Activated CD8-positive, alpha-beta T cell treated with anti-CD3 and anti-CD28 coated beads, Interleukin-2, amount 10 ng/mL, durations not matched to agents 7 days and 5 days (primary cell): Measurements from ENCODE around the gene CCDC17. TPM values are rescaled to one million over a fixed set of nuclear protein-coding genes. Genes with fewer than 3 reads are reported as not detected.
A peak's percentile ranks its signal among the peaks of the same experiment; 100 is the strongest.

Experiments used
- ATAC-seq: fragments of 150-1000 bp; cut with Tn5 transposase; one replicate; pipeline ENCODE4 v1.10.0; 2021; ENCODE audit warnings: moderate library complexity
- CTCF ChIA-PET: fragments of 350-600 bp; sonication (Branson Sonifier 250); formaldehyde crosslinking; loops from one replicate; lab custom pipeline; 2021; ENCODE audit warnings: antibody characterized with exemption; lab: Charles Lee
- POLR2A ChIA-PET: fragments of 350-600 bp; sonication (Branson Sonifier 250); formaldehyde crosslinking; loops from one replicate; lab custom pipeline; 2021; ENCODE audit warnings: antibody characterized with exemption; lab: Charles Lee
- DNase-seq: peaks from one replicate; pipeline ENCODE4 v3.0.0-alpha.2; 2020
- H3K27ac Mint-ChIP-seq: one replicate; pipeline ENCODE4 v1.8.0; 2021; ENCODE audit warnings: mild to moderate bottlenecking, mixed read lengths
- H3K27me3 Mint-ChIP-seq: one replicate; pipeline ENCODE4 v1.8.0; 2021; ENCODE audit warnings: low read depth, mixed read lengths
- H3K36me3 Mint-ChIP-seq: one replicate; pipeline ENCODE4 v1.8.0; 2021; ENCODE audit warnings: low read depth, mixed read lengths
- H3K4me1 Mint-ChIP-seq: one replicate; pipeline ENCODE4 v1.8.0; 2021; ENCODE audit warnings: low read depth, mixed read lengths
- H3K4me3 Mint-ChIP-seq: one replicate; pipeline ENCODE4 v1.8.0; 2021; ENCODE audit warnings: mild to moderate bottlenecking, mixed read lengths
- H3K9me3 Mint-ChIP-seq: one replicate; pipeline ENCODE4 v1.8.0; 2022; ENCODE audit warnings: mixed read lengths; ENCODE audit not compliant: insufficient read depth
- total RNA-seq, 2 experiments: library from RNA; stranded (reverse); gene quantifications; one replicate each; pipeline ENCODE4 v1.2.3, GENCODE V29; 2021

The CCDC17 gene
- total RNA-seq, 2 experiments from 2014 or later: 2.5 to 2.6 TPM

DNA sequence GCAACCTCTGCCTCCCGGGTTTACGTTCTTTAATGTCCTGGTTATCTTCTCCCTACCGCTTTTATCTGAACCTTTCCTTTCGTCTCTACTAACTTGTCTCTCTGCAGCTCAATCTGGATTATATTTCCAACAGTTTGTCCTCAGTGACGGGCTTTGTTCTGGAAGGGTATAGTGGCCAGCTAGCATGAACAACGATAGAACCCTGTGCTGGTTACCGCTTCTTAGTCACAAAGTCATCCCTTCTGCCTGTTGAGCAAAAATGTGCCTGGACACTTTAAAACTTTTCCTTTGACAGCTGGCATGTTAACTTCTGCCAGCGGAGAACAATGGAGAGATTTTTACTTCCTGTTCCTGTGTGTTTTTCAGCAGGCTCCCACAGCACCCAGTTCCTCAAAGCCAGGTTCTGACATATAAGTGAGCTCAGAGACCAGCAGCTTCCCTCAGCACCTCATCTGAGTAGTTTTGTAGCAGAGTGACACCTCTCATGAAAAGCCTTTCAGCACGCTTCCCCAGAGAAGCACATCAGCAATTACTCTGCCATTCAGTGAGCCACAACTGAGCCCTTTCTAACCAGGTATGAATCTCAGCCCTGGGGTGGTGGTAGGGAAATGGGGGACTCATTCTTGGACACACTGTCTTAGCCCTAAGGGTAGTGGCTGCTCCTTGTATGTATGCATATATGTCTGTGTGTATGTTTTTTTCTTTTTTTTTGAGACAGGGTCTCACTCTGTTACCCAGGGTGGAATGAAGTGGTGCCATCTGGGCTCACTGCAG is 23.6 kb upstream of the CCDC17 start:
- Mint-ChIP-seq H3K4me1 (no peaks in the 10 kb centered on the region), H3K36me3 (peaks cover 41% of the 10 kb centered on the region), H3K27ac (no peak overlapping the region), H3K9me3 (no peaks in the 10 kb centered on the region), H3K27me3 (no peaks in the 10 kb centered on the region), H3K4me3 (no peak overlapping the region)
- DNase-seq (no peak), ATAC-seq (no peak)
- ChIA-PET CTCF (no interaction called here), POLR2A (no interaction called here)

DNA sequence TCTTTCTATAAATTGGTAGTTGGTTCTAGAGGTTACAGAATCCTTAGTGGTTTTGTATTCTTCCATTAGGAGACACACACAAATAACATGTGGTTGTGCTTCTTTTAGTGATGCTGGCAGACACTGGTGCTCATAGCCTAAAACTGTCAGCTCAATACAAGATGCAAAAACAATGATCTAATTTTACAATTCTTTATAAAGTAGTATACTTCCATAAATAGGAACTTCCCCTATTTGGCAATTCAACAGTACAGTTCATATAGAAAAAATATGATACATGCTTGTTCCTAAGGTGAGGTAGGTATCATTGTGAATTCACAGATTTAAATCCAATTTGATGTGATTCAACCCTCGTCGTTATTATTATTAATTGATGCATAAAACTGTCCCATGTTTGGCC is 20.8 kb upstream of the CCDC17 start:
- Mint-ChIP-seq H3K9me3 (no peaks in the 10 kb centered on the region), H3K27me3 (no peaks in the 10 kb centered on the region), H3K4me3 (no peak overlapping the region), H3K27ac (no peak overlapping the region), H3K36me3 (peaks cover 42% of the 10 kb centered on the region), H3K4me1 (no peaks in the 10 kb centered on the region)
- POLR2A ChIA-PET: no interaction called here
- ATAC-seq: no peak
- CTCF ChIA-PET: interaction anchor here (1.2 kb wide), 1 partner anchor 28 kb away, joined by 3 read pairs; no protein-coding TSS in a partner anchor
- no peak for DNase-seq

DNA sequence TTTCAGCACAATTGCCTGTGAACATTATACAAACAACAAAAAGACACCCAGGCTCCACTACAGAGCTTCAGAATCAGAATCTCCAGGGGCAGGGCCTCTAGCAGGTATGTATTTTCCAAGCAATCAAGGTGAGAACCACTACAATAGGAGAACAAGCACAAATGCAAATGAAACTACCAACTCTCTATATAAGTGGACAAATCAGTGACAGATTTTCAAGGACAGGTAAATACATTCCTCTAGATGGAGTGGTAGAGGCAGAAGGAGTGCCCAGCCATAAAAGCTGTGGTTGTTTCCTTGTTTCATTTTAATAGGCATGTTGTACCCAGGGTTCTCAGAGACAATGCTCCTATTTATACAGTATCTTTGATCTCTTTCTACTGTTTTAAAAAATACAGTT is 20.1 kb upstream of the CCDC17 start:
- no peaks in the 10 kb centered on the region for H3K4me1 Mint-ChIP-seq
- no peak overlapping the region for H3K4me3 Mint-ChIP-seq
- no peaks in the 10 kb centered on the region for H3K9me3 Mint-ChIP-seq
- POLR2A ChIA-PET: no interaction called here
- DNase-seq (no peak), ATAC-seq (no peak)
- CTCF ChIA-PET: interaction anchor here (1.2 kb wide), 1 partner anchor 42 kb away, joined by 3 read pairs; the partner anchor contains the start of gene GPBP1L1
- H3K36me3 Mint-ChIP-seq: peaks cover 42% of the 10 kb centered on the region
- no peaks in the 10 kb centered on the region for H3K27me3 Mint-ChIP-seq
- H3K27ac Mint-ChIP-seq: no peak overlapping the region

DNA sequence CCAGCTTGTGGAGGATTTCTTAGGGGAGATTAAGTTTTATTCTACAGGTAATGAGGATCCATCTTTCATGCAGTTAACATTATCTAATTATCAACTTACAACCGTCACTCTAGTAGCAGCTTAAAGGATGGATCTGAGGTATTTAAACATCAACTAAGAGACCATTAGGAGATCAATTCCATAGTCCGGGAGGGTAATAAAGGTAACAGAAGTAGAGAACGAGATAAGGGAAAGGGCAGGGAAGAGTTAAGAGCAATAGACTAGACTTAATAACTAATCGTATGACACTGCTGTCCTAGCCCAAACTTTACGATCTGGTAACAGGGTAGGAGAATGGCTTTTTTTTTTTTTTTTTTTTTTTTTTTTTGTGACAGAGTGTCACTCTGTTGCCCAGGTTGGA is 19.5 kb upstream of the CCDC17 start:
- POLR2A ChIA-PET: no interaction called here
- Mint-ChIP-seq H3K27me3 (no peaks in the 10 kb centered on the region), H3K36me3 (peaks cover 40% of the 10 kb centered on the region), H3K4me3 (no peak overlapping the region), H3K27ac (no peak overlapping the region), H3K4me1 (no peaks in the 10 kb centered on the region), H3K9me3 (no peaks in the 10 kb centered on the region)
- CTCF ChIA-PET: interaction anchor here (1.2 kb wide), 1 partner anchor 43 kb away, joined by 3 read pairs; the partner anchor contains the start of gene GPBP1L1
- ATAC-seq (no peak), DNase-seq (no peak)

DNA sequence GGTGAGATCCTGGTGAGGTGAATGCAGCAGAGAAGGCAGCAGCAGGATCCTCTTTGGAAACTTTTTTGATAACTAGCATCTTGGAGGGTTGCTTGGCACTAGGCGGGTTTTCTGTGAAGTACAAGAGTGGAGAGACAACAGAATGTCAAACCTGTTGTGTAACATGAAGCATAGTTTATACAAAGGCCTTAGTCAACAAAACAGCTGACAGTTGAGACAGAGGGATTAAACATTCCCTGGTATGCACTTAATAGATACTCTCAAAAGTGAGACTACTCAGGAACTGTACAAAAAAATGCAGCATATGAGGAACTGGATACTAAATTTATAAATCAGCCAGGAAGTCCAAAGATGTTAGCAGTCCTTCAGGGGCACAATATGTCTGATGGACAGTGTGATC is 16.4 kb upstream of the CCDC17 start:
- CTCF ChIA-PET: no interaction called here
- Mint-ChIP-seq H3K27ac (no peak overlapping the region), H3K36me3 (peaks cover 26% of the 10 kb centered on the region), H3K27me3 (no peaks in the 10 kb centered on the region), H3K4me3 (no peak overlapping the region), H3K9me3 (no peaks in the 10 kb centered on the region), H3K4me1 (no peaks in the 10 kb centered on the region)
- POLR2A ChIA-PET: interaction anchor here (0.5 to 1.1 kb wide), 2 partner anchors 8 to 116 kb away, joined by 3 read pairs; no protein-coding TSS in a partner anchor
- ATAC-seq (no peak), DNase-seq (no peak)

DNA sequence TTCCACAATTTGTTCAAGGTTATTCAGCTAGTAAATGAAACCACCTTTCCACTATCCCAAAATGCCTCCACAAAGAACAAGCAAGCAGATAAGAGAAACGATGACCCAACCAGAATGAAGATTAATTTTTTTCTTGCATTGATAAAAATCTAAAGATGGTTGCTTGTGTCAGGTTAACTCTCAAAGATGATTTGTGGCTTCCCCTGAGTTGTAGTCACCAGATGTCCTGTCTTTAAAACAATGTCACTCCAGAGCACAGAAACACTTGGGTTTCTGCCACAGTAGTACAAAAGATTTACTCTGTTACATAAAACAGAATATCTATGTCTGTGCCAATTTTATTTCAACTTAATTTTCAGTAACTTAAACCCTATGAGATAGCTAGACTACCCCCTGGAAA is 11.4 kb upstream of the CCDC17 start:
- DNase-seq (no peak), ATAC-seq (no peak)
- ChIA-PET POLR2A (no interaction called here), CTCF (interaction anchor here (1.0 kb wide), 1 partner anchor 46 kb away, joined by 3 read pairs; no protein-coding TSS in a partner anchor)
- Mint-ChIP-seq H3K9me3 (no peaks in the 10 kb centered on the region), H3K4me3 (no peak overlapping the region), H3K36me3 (peaks cover 32% of the 10 kb centered on the region), H3K27me3 (no peaks in the 10 kb centered on the region), H3K27ac (no peak overlapping the region), H3K4me1 (no peaks in the 10 kb centered on the region)

DNA sequence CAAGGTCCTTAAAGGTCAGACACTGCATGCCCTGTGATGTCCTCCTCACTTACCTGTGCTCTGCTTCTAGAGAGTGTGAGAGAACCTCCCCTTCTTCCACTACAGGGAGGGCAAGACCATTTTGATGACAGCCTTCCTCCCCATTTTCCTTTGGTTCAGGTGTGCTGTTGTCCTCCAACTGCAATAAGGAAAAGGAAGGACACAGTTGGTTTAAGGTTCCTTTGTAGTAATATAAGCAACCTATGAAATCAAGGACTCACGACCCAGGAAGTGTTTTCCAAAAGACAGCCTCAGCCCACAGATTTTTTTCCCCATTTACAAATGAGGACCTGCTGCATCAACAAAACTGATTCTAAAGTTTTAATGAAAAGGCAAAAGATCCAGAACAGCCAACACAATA is 6.6 kb upstream of the CCDC17 start:
- Mint-ChIP-seq H3K36me3 (peaks cover 56% of the 10 kb centered on the region), H3K4me3 (no peak overlapping the region), H3K27ac (no peak overlapping the region), H3K9me3 (no peaks in the 10 kb centered on the region), H3K27me3 (no peaks in the 10 kb centered on the region), H3K4me1 (no peaks in the 10 kb centered on the region)
- DNase-seq (no peak), ATAC-seq (no peak)
- ChIA-PET POLR2A (no interaction called here), CTCF (no interaction called here)

DNA sequence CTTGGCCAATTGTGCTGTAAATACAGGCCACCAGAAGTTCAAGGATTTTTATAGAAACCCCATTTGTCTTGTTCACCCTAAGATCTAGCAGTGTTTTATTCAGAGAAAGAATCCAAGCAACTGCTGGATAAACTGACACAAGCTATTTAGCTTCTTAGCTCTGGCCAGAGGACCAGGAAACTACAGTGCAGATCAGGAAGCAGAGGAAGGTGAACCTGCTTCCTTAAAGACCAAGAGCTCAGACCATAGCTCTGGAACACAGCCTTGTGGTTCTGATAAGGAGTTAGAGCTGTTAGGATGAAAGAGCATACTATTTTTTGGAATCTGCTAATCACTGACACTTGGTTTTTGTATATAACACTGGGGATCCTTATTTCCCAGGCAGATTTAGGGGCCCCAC is 5.2 kb upstream of the CCDC17 start:
- Mint-ChIP-seq H3K4me1 (no peaks in the 10 kb centered on the region), H3K36me3 (peaks cover 57% of the 10 kb centered on the region), H3K9me3 (no peaks in the 10 kb centered on the region), H3K27me3 (no peaks in the 10 kb centered on the region), H3K27ac (no peak overlapping the region), H3K4me3 (no peak overlapping the region)
- ChIA-PET CTCF (interaction anchor here (0.6 to 1.6 kb wide), 2 partner anchors 9 to 187 kb away, joined by 3 to 4 read pairs; no protein-coding TSS in a partner anchor), POLR2A (interaction anchor here (0.6 to 1.1 kb wide), 2 partner anchors 39 to 57 kb away, joined by 3 read pairs; partner anchors contain the start of gene GPBP1L1)
- ATAC-seq (no peak), DNase-seq (no peak)

DNA sequence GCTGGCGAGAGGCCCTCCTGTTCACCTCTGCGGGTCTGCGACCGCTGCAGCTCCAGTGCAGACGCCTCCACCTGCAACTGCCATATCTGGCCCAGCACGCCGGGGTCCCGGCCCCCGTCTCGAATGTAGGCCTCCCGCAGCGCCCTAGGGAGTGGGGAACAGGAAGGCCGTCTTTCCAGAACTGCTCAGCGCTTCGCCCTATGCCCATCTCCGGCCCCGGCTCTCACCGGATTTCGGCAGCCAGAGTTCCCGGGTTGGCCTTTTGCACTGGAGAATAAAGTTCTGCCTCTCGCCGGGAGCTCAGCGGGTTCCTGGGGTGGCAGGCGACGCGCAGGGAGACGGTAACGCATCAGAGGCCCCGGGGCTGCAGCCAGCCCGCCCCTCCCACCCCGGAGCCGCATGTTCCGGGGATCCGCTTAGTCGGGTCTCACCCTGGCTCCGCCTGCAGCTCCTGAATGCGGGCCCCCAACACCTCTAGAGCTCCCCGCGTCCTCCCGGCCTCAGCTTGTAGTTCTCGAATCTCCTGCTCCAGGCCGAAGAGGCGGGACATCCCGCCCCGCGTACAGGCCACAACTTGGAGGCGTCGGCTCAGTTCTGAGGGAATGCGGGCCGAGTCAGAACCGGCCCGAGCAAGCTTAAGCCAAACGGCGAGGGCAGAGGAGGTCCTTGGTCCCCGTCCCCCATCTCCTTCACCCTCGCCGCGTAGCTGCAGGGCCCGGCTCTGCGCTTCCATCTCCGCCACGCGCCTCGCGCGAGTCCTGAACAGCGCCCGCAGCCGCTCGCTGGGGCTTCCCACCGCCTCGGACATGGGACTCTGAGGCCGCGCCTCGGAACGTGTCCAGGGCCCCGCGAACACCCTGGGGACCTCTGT is 1.1 kb downstream of the CCDC17 start:
- no peak for ATAC-seq
- Mint-ChIP-seq H3K4me3 (no peak overlapping the region), H3K27me3 (no peaks in the 10 kb centered on the region), H3K27ac (no peak overlapping the region), H3K36me3 (peaks cover 29% of the 10 kb centered on the region), H3K9me3 (no peaks in the 10 kb centered on the region), H3K4me1 (no peaks in the 10 kb centered on the region)
- ChIA-PET CTCF (no interaction called here), POLR2A (no interaction called here)
- no peak for DNase-seq

DNA sequence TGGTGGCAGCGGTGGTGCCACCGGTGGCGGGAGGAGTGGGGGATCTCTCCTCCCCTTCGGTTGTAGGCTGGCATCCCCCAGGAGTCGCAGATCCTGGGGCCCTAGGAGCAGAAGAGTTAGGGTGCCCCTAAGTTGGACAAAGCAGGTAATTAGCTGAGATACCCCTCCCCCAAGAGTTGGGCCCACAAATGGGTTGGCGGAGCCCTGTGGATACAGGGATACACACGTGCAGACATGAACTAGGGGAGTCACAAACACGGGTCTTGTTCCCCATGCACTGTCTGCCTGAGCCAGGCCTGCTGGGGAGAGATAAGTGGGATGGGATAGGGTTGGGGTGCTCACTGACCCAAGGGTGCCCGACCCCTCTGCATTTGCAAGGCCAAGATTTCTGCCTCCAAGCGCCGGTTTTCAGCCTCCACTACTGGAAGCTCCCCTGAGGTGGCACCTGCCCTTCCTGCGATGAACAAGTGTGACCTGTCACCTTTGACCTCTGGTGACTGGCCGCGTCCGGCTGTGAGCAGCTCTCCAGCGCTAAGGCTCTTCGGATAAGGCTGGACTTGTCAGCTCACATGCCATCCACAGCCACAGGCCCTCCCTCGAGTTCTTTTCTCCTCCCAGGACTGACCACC is 1.8 kb downstream of the CCDC17 start:
- ChIA-PET CTCF (no interaction called here), POLR2A (no interaction called here)
- Mint-ChIP-seq H3K36me3 (peaks cover 33% of the 10 kb centered on the region), H3K27me3 (no peaks in the 10 kb centered on the region), H3K9me3 (no peaks in the 10 kb centered on the region), H3K4me1 (no peaks in the 10 kb centered on the region), H3K4me3 (no peak overlapping the region), H3K27ac (no peak overlapping the region)
- DNase-seq (no peak), ATAC-seq (peak; percentile 10)

DNA sequence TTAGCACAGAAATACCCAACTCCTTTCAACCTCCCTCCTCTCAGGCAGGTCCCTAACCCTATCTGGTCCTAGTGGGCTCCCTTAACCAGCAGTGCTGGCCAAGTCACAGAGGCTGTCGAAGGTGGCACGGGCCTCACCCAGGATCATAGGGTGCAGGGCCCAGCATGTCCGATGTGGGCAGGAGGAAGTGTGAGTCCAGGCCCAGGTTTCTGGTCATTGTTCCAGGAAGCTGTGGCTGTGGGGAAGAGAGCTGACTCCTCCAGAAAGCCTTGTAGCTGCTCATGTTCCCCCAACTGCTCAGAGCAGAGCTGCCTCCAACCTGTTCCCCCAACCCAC is 2.4 kb downstream of the CCDC17 start:
- no peaks in the 10 kb centered on the region for H3K4me1 Mint-ChIP-seq
- ATAC-seq (peak; percentile 26), DNase-seq (no peak)
- ChIA-PET CTCF (interaction anchor here (0.9 kb wide), 1 partner anchor 262 kb away, joined by 3 read pairs; no protein-coding TSS in a partner anchor), POLR2A (no interaction called here)
- H3K36me3 Mint-ChIP-seq: peaks cover 34% of the 10 kb centered on the region
- no peaks in the 10 kb centered on the region for H3K27me3 Mint-ChIP-seq
- H3K4me3 Mint-ChIP-seq: no peak overlapping the region
- H3K27ac Mint-ChIP-seq: peak overlapping the region; percentile 25
- H3K9me3 Mint-ChIP-seq: no peaks in the 10 kb centered on the region
